Stimulated activated memory B cell treated with anti-CD40 and anti-IgM and Interleukin-4, amounts not matched to agents 10 μg/mL and 1 μg/mL and 100 μg/mL, for 72 hours (primary cell): Measurements from ENCODE around the gene SLC16A9.

Source experiments
- ATAC-seq: fragments of 150-1000 bp; cut with Tn5 transposase; 2 replicates; pipeline ENCODE4 v1.10.0; 2021
- H3K27ac Mint-ChIP-seq: one replicate; pipeline ENCODE4 v1.8.0; 2022; ENCODE audit warnings: mild to moderate bottlenecking, mixed read lengths
- H3K27me3 Mint-ChIP-seq: one replicate; pipeline ENCODE4 v1.8.0; 2022; ENCODE audit warnings: mixed read lengths
- H3K36me3 Mint-ChIP-seq: one replicate; pipeline ENCODE4 v1.8.0; 2022; ENCODE audit warnings: mixed read lengths
- H3K4me1 Mint-ChIP-seq: one replicate; pipeline ENCODE4 v1.8.0; 2022; ENCODE audit warnings: mixed read lengths
- H3K4me3 Mint-ChIP-seq: one replicate; pipeline ENCODE4 v1.8.0; 2022; ENCODE audit warnings: mild to moderate bottlenecking, moderate library complexity, mixed read lengths
- H3K9me3 Mint-ChIP-seq: one replicate; pipeline ENCODE4 v1.8.0; 2022; ENCODE audit warnings: mixed read lengths

Gene SLC16A9

DNA sequence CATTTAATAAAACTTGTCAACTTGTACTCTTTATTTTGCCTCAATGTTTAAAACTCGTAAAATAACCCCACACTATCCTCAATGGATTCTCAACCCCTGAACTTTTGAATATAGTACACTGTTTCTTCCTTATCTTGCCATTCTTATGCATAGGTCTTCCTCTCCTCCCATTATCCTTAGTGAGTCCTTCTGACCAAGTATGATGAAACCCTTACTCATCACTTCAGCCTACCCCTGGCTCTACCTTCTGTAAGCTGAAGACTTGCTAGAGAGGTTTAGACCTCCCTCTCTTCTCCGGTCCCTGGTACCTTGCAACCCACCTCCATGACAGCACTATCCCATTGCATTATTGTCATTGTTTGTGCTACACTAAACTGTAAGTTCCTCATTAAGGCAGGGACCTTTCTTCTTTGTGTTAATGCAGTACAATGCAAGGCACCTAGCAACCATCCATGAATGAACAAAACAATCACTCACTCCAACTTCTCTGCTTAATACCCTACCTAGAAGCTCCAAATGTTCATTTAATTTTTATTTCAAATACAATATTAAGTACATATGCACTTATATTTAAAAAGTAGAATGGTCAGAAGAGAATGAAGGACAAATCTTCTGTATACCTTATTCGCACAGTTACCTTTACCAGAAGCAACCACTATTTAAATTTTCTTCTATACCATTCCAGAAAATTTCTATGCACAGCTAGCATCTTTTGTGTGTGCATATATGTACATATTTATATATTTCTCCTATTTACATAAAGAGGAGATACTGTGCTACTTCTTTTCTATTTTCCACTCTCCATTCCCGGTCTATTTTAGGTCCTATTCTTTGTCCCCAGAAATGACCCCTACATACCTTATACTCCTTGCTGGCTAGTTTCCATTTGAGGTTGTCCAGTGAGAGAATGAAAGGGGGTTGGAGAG is 77.5 kb downstream of the SLC16A9 start:
- no peak for ATAC-seq
- Mint-ChIP-seq H3K36me3 (no peaks in the 10 kb centered on the region), H3K9me3 (peaks cover 3% of the 10 kb centered on the region), H3K27me3 (no peaks in the 10 kb centered on the region), H3K4me1 (no peaks in the 10 kb centered on the region), H3K27ac (no peak overlapping the region), H3K4me3 (no peak overlapping the region)

DNA sequence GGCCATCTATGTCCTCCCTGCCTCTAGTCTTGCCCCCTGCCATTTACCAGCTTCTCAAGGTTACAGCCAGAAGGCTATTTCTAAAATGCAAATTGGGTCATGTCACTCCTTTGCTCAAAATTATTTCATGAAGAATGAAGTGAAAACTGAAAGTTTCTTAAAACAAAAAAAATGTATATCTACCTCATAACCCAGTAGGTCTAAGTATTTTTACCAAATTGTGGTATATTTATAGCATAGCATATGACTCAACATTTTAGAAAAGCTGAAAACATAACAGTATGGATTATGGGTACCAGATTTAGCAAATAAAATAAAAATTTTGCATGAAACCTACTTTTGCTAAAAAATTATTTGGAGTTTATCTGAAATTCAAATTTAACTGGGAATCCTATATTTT is 78.4 kb downstream of the SLC16A9 start:
- Mint-ChIP-seq H3K9me3 (no peaks in the 10 kb centered on the region), H3K27ac (no peak overlapping the region), H3K4me3 (no peak overlapping the region)

DNA sequence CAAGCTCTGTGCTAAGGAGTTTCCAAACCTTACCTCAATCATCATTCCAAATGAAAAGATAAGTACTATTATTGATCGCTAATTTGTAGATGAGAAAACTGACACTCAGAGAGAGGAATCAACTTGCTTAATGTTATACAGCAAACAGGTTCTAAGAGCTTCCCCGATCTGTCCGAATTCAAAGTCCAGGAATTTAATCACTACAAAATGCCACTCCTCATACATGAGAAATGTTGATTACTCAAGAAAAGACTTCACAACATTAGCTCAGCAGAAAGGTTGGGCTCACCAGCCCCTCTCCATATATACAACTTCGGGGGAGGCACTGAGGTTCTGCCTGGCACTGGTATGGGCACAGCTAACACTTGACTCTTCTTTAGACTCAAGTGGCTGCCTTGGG is 80.7 kb downstream of the SLC16A9 start:
- H3K27me3 Mint-ChIP-seq = no peaks in the 10 kb centered on the region
- H3K4me3 Mint-ChIP-seq = no peak overlapping the region
- no peaks in the 10 kb centered on the region for H3K36me3 Mint-ChIP-seq
- no peaks in the 10 kb centered on the region for H3K9me3 Mint-ChIP-seq
- no peak for ATAC-seq
- H3K4me1 Mint-ChIP-seq = peaks cover 5% of the 10 kb centered on the region
- no peak overlapping the region for H3K27ac Mint-ChIP-seq

More for the DNA sequence above, 78.4 kb downstream of the SLC16A9 start:
- Mint-ChIP-seq H3K36me3 (no peaks in the 10 kb centered on the region), H3K4me1 (peaks cover 1% of the 10 kb centered on the region), H3K27me3 (no peaks in the 10 kb centered on the region)
- no peak for ATAC-seq

DNA sequence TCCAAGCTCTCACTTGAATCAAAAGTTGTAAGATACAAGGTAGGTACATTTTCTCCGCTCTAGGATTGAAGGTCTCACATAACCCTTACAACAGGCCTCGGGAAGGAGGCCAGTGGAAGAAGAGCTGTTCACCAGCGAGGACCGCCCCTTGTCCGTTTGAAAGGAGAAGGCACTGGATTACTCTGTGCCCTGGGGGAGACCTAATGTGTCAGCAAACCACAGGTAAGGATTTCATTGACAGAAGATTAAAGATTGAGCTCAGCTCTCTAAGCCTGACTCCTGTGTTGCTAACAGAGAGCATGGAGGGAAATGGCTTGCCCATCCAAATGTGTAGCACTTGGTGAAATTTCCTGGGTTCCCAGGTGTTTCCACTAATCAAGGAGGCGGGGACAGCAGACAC is 81.2 kb downstream of the SLC16A9 start:
- H3K27ac Mint-ChIP-seq = no peak overlapping the region
- H3K4me3 Mint-ChIP-seq = no peak overlapping the region
- H3K36me3 Mint-ChIP-seq = no peaks in the 10 kb centered on the region
- no peak for ATAC-seq
- peaks cover 5% of the 10 kb centered on the region for H3K4me1 Mint-ChIP-seq
- no peaks in the 10 kb centered on the region for H3K9me3 Mint-ChIP-seq
- no peaks in the 10 kb centered on the region for H3K27me3 Mint-ChIP-seq

DNA sequence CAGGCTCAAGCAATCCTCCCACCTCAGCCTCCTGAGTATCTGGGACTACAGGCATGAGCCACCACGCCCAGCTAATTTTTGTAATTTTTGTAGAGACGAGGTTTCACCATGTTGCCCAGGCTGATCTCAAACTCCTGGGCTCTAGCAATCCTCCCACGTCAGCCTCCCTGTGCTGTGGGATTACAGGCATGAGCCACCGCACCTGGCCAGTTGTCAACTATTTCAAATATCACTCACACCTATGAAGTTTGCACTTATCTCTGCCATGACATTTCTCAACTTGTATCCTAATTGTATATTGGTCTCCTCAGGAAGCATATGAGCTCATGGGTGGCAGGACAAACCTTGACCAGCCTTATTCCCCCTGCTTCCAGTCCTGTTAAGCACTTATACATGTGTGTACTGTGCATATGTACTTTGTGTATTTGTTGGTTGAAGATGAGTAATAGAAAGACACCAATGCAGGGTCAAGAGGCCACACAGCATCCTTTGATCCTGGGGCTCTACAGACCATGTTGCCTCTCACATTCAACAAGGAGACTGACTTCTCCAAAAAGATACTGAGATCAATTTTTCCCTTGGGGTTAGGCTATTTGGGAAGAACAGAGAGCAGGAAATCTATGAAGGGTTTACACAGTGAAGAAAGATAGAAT is 82.2 kb downstream of the SLC16A9 start:
- Mint-ChIP-seq H3K27ac (no peak overlapping the region), H3K36me3 (no peaks in the 10 kb centered on the region)

DNA sequence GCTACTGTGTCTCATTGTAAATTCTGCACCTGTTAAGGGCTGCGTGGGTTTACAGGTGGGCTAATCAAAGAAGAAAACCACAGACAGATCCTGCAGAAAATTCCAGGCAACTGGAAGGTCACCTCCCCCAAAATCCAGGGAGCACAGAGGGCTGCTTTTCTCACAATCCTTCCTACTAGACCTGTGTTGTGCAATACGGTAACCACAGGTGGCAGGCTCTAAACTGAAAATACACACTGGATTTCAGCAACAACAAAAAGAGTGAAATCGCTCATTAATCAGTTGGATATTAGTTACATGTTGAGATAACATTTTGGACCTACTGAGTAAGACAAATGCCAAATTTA is 83.2 kb downstream of the SLC16A9 start:
- H3K4me3 Mint-ChIP-seq = no peak overlapping the region
- peaks cover 5% of the 10 kb centered on the region for H3K4me1 Mint-ChIP-seq
- ATAC-seq = no peak
- no peak overlapping the region for H3K27ac Mint-ChIP-seq
- no peaks in the 10 kb centered on the region for H3K36me3 Mint-ChIP-seq
- no peaks in the 10 kb centered on the region for H3K27me3 Mint-ChIP-seq
- no peaks in the 10 kb centered on the region for H3K9me3 Mint-ChIP-seq

More for the DNA sequence above, 82.2 kb downstream of the SLC16A9 start:
- Mint-ChIP-seq H3K9me3 (no peaks in the 10 kb centered on the region), H3K4me1 (peaks cover 5% of the 10 kb centered on the region), H3K27me3 (no peaks in the 10 kb centered on the region), H3K4me3 (no peak overlapping the region)
- no peak for ATAC-seq

DNA sequence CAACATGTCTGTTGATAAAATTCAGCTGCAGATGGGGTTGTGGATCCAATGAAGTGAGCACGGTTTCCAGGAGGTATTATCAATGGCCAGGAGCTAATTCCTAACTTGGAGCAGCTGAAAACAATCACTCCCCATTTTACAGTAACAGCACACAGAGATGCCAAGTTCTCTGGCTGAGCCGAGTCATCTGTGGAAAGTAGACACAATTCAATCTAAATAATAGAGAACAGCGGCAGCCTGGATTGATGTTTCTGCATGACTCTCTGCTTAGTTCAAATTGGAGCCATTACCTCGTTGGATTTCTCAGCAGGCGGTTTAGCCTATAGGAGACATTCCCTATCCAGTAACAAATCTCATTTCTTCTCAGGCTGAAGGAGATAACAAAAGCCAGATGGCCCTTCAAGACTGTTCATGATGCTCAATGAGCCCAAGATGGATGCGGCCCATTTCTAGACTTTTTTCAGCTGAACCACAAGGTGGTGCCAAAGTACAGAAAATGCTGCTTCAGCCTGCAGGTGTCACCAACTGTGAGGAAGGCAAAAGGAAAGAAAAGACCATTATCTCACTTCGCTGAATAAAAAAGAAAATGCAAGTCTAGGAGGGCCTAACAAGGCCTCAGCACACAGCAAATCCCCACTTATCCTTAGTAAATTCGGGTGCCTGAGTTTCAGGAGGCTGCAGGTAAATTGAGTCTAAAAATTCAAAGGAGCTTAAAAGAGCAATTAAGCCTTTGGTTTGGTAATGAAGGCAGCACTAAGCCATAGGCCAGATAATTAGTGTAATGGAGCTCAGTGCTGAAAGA is 83.7 kb downstream of the SLC16A9 start:
- Mint-ChIP-seq H3K4me1 (peaks cover 5% of the 10 kb centered on the region), H3K27ac (no peak overlapping the region), H3K9me3 (no peaks in the 10 kb centered on the region), H3K27me3 (no peaks in the 10 kb centered on the region), H3K36me3 (no peaks in the 10 kb centered on the region), H3K4me3 (no peak overlapping the region)
- peak; percentile 85 for ATAC-seq

DNA sequence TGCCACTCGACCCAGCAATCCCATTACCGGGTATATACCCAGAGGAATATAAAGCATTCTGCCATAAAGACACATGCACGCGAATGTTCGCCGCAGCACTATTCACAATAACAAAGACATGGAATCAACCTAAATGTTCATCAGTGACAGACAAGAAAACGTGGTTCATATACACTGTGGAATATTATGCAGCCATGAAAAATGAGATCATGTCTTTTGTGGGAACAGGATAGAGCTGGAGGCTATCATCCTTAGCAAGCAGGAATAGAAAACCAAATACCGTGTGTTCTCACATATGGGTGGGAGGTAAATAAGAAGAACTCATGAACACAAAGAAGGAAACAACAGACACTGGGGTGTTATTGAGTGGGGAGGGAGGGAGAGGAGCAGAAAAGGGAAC is 84.7 kb downstream of the SLC16A9 start:
- ATAC-seq = no peak
- Mint-ChIP-seq H3K27me3 (no peaks in the 10 kb centered on the region), H3K27ac (no peak overlapping the region), H3K4me3 (no peak overlapping the region), H3K9me3 (no peaks in the 10 kb centered on the region), H3K4me1 (peaks cover 5% of the 10 kb centered on the region), H3K36me3 (no peaks in the 10 kb centered on the region)

DNA sequence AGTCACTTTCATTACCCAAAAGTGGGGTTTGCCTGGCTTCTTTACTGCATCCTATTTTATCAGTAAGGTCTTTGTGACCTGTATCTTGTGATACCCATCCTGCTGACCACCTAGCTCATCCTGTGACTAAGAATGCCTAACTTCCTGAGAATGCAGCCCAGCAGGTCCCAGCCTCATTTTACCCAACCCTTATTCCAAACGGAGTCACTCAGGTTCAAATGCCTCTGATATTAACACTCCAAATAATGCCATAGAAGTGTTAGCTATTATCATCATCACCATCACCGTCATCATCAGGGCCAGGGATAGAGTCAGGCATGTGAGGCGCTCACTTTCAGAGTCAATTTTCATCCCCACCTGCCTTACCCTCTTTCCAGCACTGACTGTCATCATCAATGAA is 85.5 kb downstream of the SLC16A9 start:
- Mint-ChIP-seq H3K36me3 (no peaks in the 10 kb centered on the region), H3K4me1 (peaks cover 5% of the 10 kb centered on the region), H3K27ac (no peak overlapping the region), H3K27me3 (no peaks in the 10 kb centered on the region), H3K4me3 (no peak overlapping the region), H3K9me3 (no peaks in the 10 kb centered on the region)
- ATAC-seq = no peak

DNA sequence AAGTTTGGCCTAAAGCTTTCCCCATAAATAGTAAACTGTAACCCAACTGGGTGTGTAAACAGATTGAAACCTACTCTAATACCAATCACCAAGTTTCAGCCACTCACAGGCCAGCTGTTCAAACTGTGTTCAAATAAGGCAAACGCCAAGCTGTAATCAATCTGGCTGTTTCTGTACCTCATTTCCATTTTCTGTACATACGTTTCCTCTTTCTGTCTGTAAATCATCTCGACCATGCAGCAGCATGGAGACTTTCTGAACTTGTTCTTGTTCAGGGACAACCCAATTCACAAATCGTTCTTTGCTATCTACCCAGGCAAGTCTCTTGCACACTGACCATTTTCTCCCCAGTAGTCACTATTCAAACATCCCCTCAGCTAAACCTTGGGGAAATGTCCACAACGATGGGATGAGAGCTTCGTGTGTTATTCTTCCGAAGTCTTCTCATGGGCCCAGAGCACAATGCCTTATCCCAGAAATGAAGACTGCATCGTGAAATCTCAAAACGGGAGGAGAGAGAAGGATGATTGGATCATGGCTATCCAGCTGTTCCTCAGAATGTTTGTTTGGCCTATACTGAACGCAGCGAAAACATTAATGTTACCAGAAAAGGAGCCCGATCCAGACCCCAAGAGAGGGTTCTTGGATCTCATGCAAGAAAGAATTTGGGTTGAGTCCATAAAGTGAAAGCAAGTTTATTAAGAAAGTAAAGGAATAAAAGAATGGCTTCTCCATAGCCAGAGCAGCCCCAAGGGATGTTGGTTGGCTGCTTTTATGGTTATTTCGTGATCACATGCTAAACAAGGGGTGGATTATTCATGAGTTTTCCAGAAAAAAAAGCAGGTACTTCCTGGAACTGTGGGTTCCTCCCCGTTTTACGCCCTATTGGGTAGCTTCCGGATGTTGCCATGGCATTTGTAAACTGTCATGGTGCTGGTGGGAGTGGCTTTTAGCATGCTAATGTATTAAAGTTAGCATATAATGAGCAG is 86.2 kb downstream of the SLC16A9 start:
- no peaks in the 10 kb centered on the region for H3K27me3 Mint-ChIP-seq
- no peak for ATAC-seq
- no peak overlapping the region for H3K4me3 Mint-ChIP-seq
- no peak overlapping the region for H3K27ac Mint-ChIP-seq
- H3K4me1 Mint-ChIP-seq = peaks cover 5% of the 10 kb centered on the region
- H3K9me3 Mint-ChIP-seq = no peaks in the 10 kb centered on the region
- no peaks in the 10 kb centered on the region for H3K36me3 Mint-ChIP-seq

DNA sequence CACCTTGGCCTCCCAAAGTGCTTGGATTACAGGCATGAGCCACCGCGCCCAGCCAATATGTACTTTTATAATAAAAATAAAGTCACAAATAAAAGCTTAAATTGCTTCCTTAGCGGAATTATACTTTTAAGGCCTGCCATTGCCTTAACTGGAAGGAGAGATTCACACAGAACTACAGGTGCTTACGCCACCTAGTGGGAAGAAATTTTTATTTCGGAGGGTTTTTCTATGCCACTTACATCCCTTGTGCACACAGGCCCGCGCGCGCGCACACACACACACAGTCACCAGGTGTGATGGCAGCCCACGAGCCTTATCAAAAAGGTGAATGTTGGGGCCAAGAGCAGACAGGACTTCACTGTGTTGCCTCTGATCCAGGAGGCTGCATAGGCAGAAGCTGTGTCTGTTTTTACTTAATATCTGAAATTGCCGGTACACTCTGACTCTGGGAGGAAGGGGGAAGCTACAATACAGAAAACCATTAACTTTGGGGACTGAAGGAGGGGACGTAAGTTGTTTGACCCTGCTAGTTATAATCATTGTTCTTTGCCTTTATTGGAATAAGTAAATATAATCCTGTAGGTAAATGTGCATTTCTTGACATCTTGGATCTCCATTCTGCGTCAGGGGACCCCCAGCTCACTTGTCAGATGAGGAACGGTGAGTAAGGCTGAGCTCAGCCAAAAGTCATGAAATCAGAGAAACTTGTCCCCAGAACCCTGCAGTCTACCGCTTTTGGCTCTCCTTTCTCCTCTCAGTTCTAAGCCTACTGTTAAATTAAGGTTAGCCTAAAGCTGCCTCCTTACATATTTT is 87.1 kb downstream of the SLC16A9 start:
- H3K9me3 Mint-ChIP-seq = no peaks in the 10 kb centered on the region
- peaks cover 5% of the 10 kb centered on the region for H3K4me1 Mint-ChIP-seq
- no peak overlapping the region for H3K27ac Mint-ChIP-seq
- H3K27me3 Mint-ChIP-seq = no peaks in the 10 kb centered on the region
- peak; percentile 71 for ATAC-seq
- no peaks in the 10 kb centered on the region for H3K36me3 Mint-ChIP-seq
- no peak overlapping the region for H3K4me3 Mint-ChIP-seq

DNA sequence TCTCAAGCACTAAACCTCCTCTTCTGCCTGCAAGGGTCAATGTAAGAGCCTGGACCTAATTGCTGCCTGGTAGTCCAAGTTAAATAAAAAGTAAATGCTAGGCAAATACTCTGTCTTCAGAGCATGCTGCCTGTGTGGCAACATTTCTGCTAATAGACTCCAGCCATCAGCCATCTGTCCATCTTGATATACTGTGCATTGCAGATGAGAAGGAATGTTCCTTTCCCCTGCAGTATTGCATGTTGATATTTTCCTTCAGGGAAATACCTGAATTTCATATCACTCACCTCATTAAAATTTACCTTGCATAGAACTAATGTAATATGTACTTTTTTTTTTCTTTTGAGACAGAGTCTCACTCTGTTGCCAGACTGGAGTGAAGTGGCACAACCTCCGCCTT is 87.9 kb downstream of the SLC16A9 start:
- ATAC-seq = no peak
- Mint-ChIP-seq H3K9me3 (no peaks in the 10 kb centered on the region), H3K4me3 (no peak overlapping the region), H3K27me3 (no peaks in the 10 kb centered on the region), H3K27ac (no peak overlapping the region), H3K4me1 (peaks cover 5% of the 10 kb centered on the region), H3K36me3 (no peaks in the 10 kb centered on the region)

DNA sequence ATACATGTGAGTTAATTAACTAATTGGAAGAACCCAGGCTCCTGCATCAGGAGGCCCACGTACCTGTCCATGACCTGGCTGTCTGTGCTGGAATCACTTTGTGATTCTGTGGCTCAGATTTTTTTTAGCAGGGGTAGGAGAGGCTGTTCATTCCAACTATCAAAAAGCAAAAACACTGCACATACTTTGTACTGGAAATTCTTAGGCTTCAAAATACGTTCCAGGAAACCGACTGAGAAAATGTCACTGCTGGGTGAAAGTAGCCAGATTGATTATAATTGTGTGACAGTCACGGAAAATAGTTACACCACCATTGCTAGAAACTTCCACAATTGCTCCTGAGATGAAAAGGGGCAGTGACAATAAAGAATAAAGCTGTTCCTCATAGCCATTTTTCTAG is 91.0 kb downstream of the SLC16A9 start:
- H3K27ac Mint-ChIP-seq = no peak overlapping the region
- no peaks in the 10 kb centered on the region for H3K4me1 Mint-ChIP-seq
- no peak for ATAC-seq
- no peaks in the 10 kb centered on the region for H3K9me3 Mint-ChIP-seq
- H3K4me3 Mint-ChIP-seq = no peak overlapping the region
- H3K36me3 Mint-ChIP-seq = no peaks in the 10 kb centered on the region
- H3K27me3 Mint-ChIP-seq = no peaks in the 10 kb centered on the region

DNA sequence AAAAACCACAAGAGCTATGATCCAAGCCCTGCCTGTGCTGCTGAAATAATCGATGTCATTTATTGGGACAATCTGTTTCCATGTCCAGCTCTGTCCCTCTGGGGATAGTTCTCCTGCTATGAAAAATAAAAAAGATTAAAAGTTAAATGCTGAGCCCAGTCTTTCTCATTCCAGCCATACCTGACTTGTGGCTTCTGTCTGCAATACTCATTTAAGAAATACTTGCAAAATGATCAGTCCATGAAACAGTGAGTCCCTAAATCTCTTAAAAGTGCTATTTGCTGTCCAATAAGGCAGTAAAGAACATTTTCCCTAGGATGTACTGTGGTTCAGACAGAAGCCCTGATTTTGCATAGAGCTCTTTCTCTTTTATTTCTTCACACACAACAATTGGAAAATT is 91.7 kb downstream of the SLC16A9 start:
- Mint-ChIP-seq H3K4me3 (no peak overlapping the region), H3K4me1 (no peaks in the 10 kb centered on the region), H3K36me3 (no peaks in the 10 kb centered on the region), H3K9me3 (no peaks in the 10 kb centered on the region), H3K27me3 (no peaks in the 10 kb centered on the region), H3K27ac (no peak overlapping the region)
- no peak for ATAC-seq
